CD8-positive, alpha-beta memory T cell (primary cell): Measurements from ENCODE around the gene OR4F6. TPM values are rescaled to one million over a fixed set of nuclear protein-coding genes. Genes with fewer than 3 reads are reported as not detected.
"Not testable (repeated sequence)": the region's sequence is repeated elsewhere in the genome, so short reads cannot be mapped to it uniquely, and the experiment has no call there.

Experiments
- CTCF ChIA-PET: fragments of 350-600 bp; sonication (Branson Sonifier 250); formaldehyde crosslinking; loops from one replicate; lab custom pipeline; 2021; ENCODE audit warnings: antibody characterized with exemption; lab: Charles Lee
- POLR2A ChIA-PET: fragments of 350-600 bp; sonication (Branson Sonifier 250); formaldehyde crosslinking; loops from one replicate; lab custom pipeline; 2021; ENCODE audit warnings: antibody characterized with exemption; lab: Charles Lee
- DNase-seq, 5 donors: peaks; one replicate each; pipeline versions ENCODE4 v3.0.0 to v3.0.0-alpha.2; 2020 to 2022; ENCODE audit warnings: mixed read lengths in 1 of 5
- H3K27ac ChIP-seq: one replicate; pipeline ENCODE4 v1.7.0; 2013; ENCODE audit warnings: low read depth, mild to moderate bottlenecking, low read length, moderate library complexity
- H3K27me3 ChIP-seq: 2 replicates; pipeline ENCODE4 v1.7.0; 2013; ENCODE audit warnings: low read length, mild to moderate bottlenecking; ENCODE audit not compliant: insufficient read depth, poor library complexity, severe bottlenecking
- H3K36me3 ChIP-seq: 2 replicates; pipeline ENCODE4 v1.7.0; 2013; ENCODE audit warnings: mild to moderate bottlenecking, low read length, moderate library complexity; ENCODE audit not compliant: insufficient read depth
- H3K4me1 ChIP-seq: 2 replicates; pipeline ENCODE4 v1.7.0; 2013; ENCODE audit warnings: mild to moderate bottlenecking, low read length, moderate library complexity; ENCODE audit not compliant: insufficient read depth
- H3K4me3 ChIP-seq: 2 replicates; pipeline ENCODE4 v1.7.0; 2013; ENCODE audit warnings: mild to moderate bottlenecking, low read length
- H3K9me3 ChIP-seq: 2 replicates; pipeline ENCODE4 v1.7.0; 2013; ENCODE audit warnings: mild to moderate bottlenecking, low read length
- H3K27ac Mint-ChIP-seq, 8 donors: one replicate each; pipeline ENCODE4 v1.8.0; 2020 to 2021; ENCODE audit warnings: mixed read lengths in 8 of 8, mild to moderate bottlenecking in 6 of 8, inconsistent platforms in 3 of 8, moderate library complexity in 3 of 8
- H3K27me3 Mint-ChIP-seq, 2 donors: one replicate each; pipeline ENCODE4 v1.8.0; 2020 to 2021; ENCODE audit warnings: mixed read lengths in 2 of 2, mild to moderate bottlenecking in 1 of 2, moderate library complexity in 1 of 2
- H3K36me3 Mint-ChIP-seq, 3 donors: one replicate each; pipeline ENCODE4 v1.8.0; 2020 to 2021; ENCODE audit warnings: mixed read lengths in 3 of 3, inconsistent platforms in 1 of 3, mild to moderate bottlenecking in 1 of 3
- H3K4me1 Mint-ChIP-seq, 3 donors: one replicate each; pipeline ENCODE4 v1.8.0; 2020 to 2021; ENCODE audit warnings: mixed read lengths in 3 of 3, inconsistent platforms in 1 of 3, mild to moderate bottlenecking in 1 of 3
- H3K4me3 Mint-ChIP-seq, 7 donors: one replicate each; pipeline ENCODE4 v1.8.0; 2020 to 2021; ENCODE audit warnings: mixed read lengths in 7 of 7, mild to moderate bottlenecking in 6 of 7, moderate library complexity in 4 of 7, inconsistent platforms in 2 of 7
- H3K9me3 Mint-ChIP-seq, 5 donors: one replicate each; pipeline ENCODE4 v1.8.0; 2020 to 2022; ENCODE audit warnings: mixed read lengths in 5 of 5, mild to moderate bottlenecking in 3 of 5, moderate library complexity in 2 of 5, inconsistent platforms in 1 of 5
- polyA plus RNA-seq: library from polyadenylated mRNA; unstranded; fragments of 300-500 nt; fragmentation: Illumina TruSeq; gene quantifications from one replicate; pipeline ENCODE4 v1.2.3, GENCODE V29; 2021
- total RNA-seq, 2 experiments: library from RNA; stranded (reverse); gene quantifications; one replicate each; pipeline ENCODE4 v1.2.3, GENCODE V29; 2021

Gene OR4F6
- total and polyA plus RNA-seq, 3 experiments from 2014 or later: not detected

DNA sequence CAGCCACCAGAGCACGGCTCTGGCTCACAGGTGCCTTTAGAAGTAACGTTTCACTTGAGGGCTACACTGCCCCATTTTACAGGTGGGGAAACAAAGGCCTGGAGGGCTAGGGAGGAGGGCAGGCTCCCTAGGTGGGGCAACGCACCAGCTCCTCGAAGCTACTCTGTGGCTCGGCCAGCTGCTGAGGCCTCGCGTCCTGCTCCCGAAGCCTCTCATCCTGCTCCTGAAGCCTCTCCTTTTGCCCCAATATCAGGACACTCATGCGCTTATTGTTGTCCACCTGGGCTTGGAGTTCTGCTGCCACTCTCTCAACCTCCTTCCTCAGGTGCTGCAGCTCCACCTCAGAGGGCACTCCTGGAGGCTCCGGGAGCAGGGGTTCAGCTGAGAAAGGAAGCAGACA, 28.2 kb upstream of the OR4F6 start:
- ChIA-PET POLR2A (interaction anchor here (0.6 kb wide), 1 partner anchor 62 kb away, joined by 5 read pairs; no protein-coding TSS in a partner anchor), CTCF (no interaction called here)
- Histone ChIP-seq H3K27me3 (no peaks in the 10 kb centered on the region), H3K4me1 (no peaks in the 10 kb centered on the region), H3K9me3 (no peaks in the 10 kb centered on the region), H3K4me3 (no peak overlapping the region), H3K36me3 (no peaks in the 10 kb centered on the region), H3K27ac (no peak overlapping the region)
- DNase-seq: no peak
- Mint-ChIP-seq H3K4me1 (no peaks in the 10 kb centered on the region), H3K36me3 (peaks cover 0 to 2% (median 0%) of the 10 kb centered on the region in 3 donors), H3K4me3 (no peak overlapping the region), H3K27me3 (peaks cover 0 to 7% of the 10 kb centered on the region in 2 donors), H3K27ac (no peak overlapping the region), H3K9me3 (no peaks in the 10 kb centered on the region)

DNA sequence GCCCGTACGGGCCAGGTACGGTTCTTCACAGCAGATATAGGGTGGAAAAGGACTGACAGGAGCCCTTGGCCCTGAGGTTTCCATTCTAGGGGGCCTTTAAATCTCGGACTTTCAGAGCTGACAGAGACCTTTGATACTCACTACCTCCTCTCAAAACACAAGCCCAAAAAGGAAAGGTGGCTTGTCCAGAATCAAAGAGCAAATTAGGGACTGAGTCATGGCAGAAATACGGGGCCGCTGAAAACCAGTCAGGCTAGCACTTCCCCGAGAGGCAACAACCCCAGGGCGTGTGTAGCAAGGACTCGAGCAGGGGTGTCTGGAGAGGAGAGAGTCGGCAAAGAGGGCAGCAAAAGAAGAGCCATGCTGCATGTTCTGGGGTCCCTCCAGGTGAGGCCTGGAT, 24.7 kb upstream of the OR4F6 start:
- not testable (repeated sequence) for H3K27ac Mint-ChIP-seq

DNA sequence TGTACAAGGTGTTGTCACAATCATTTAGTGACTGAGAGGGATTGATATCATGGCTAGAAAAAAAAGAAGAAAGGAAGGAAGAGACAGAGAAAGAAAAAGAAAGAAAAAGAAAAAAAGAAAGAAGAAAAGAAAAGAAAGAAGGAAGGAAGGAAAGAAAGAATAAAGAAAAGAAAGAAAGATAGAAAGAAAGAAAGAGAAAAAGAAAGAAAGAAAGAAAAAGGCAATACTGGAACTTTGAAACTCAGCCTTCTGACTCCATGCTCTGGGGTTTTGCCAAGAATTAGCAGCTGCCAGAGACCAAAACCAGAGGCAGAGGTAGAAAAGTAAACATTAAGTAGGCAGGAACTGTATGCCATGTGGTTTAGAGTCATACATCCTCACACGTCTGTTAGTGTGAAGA, 23.1 kb upstream of the OR4F6 start:
- H3K9me3 ChIP-seq, H3K4me3 Mint-ChIP-seq, H3K4me1 Mint-ChIP-seq, H3K27me3 ChIP-seq, DNase-seq, H3K27ac Mint-ChIP-seq, H3K36me3 Mint-ChIP-seq, H3K36me3 ChIP-seq, H3K4me3 ChIP-seq, POLR2A ChIA-PET, H3K27ac ChIP-seq, H3K4me1 ChIP-seq, CTCF ChIA-PET, H3K9me3 Mint-ChIP-seq: not testable (repeated sequence)
- H3K27me3 Mint-ChIP-seq: peaks cover 5 to 11% of the 10 kb centered on the region in 2 donors

More for the DNA sequence above, 24.7 kb upstream of the OR4F6 start:
- H3K36me3 ChIP-seq, H3K4me1 Mint-ChIP-seq, H3K27me3 ChIP-seq, POLR2A ChIA-PET, CTCF ChIA-PET, H3K4me1 ChIP-seq, H3K27me3 Mint-ChIP-seq, H3K4me3 ChIP-seq, H3K9me3 Mint-ChIP-seq, DNase-seq, H3K9me3 ChIP-seq, H3K4me3 Mint-ChIP-seq, H3K27ac ChIP-seq, H3K36me3 Mint-ChIP-seq: not testable (repeated sequence)

DNA sequence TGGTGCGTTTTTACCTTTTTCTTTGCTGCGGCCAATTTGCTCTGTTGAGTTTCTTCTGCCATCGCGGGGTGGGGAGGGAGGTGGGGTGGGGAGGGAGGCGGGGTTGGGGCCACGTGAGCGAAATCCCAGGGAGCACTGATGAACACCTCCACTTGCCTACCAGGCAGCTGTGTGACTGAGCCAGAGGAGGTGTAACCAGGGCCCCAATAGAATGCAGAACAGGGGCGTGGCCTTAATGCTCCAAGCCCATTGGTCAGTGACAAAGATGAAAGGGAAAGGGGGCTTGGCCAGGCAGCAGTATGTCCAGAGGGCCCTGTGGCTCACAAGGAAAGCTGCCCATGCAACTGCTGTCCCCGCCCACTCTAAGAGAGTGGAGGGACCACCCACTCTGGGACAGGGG, 21.4 kb upstream of the OR4F6 start:
- POLR2A ChIA-PET: no interaction called here
- Histone ChIP-seq H3K9me3 (no peaks in the 10 kb centered on the region), H3K27ac (no peak overlapping the region), H3K4me1 (no peaks in the 10 kb centered on the region), H3K4me3 (no peak overlapping the region), H3K36me3 (no peaks in the 10 kb centered on the region), H3K27me3 (no peaks in the 10 kb centered on the region)
- H3K27me3 Mint-ChIP-seq: peaks cover 4 to 11% of the 10 kb centered on the region in 2 donors
- no peak for DNase-seq
- H3K4me3 Mint-ChIP-seq: no peak overlapping the region
- no peaks in the 10 kb centered on the region for H3K4me1 Mint-ChIP-seq
- no peaks in the 10 kb centered on the region for H3K36me3 Mint-ChIP-seq
- CTCF ChIA-PET: no interaction called here
- H3K27ac Mint-ChIP-seq: no peak overlapping the region
- H3K9me3 Mint-ChIP-seq: no peaks in the 10 kb centered on the region

DNA sequence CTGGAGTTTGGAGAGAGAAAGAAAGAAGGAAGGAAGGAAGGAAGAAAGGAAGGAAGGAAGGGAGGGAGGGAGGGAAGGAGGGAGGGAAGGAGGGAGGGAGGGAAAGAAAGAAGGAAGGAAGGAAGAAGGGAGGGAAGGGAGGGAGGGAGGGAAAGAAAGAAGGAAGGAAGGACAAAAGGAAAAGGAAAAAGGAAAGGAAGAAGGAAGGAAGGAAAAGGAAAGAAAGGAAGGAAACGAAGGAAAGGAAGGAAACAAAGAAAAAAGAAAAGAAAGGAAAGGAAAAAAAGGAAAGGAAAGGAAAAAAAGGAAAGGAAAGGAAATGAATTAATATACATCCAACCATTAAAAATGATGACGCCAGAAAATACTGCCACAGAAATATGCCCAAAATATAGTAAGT, 18.7 kb upstream of the OR4F6 start:
- Histone ChIP-seq H3K4me1 (no peaks in the 10 kb centered on the region), H3K27ac (no peak overlapping the region), H3K27me3 (no peaks in the 10 kb centered on the region), H3K36me3 (no peaks in the 10 kb centered on the region), H3K9me3 (no peaks in the 10 kb centered on the region), H3K4me3 (no peak overlapping the region)
- Mint-ChIP-seq H3K27ac (no peak overlapping the region), H3K36me3 (no peaks in the 10 kb centered on the region), H3K9me3 (no peaks in the 10 kb centered on the region), H3K4me3 (no peak overlapping the region), H3K4me1 (no peaks in the 10 kb centered on the region), H3K27me3 (peaks cover 0 to 14% of the 10 kb centered on the region in 2 donors)
- POLR2A ChIA-PET: no interaction called here
- CTCF ChIA-PET: no interaction called here
- no peak for DNase-seq

DNA sequence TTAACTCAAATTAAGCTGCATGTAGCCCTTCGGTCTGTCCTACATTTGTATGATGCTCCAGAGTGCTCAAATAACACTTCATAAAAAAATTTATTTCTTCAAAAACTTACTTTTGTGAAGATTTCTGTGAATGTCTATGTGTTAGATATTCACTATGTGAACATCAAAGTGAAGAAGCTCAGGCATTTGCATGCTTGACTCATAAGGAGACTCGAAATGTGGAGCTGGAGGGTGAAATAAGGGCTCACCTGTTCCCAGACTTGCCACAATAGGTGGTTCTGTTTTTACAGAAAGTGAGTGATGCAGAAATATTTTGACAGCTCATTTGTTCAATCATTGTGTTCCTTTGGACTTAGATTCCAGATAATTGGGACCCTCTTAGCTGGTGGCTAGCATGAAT, 16.9 kb upstream of the OR4F6 start:
- POLR2A ChIA-PET, H3K4me1 Mint-ChIP-seq, DNase-seq, H3K4me1 ChIP-seq, H3K9me3 Mint-ChIP-seq, H3K4me3 Mint-ChIP-seq, H3K27ac Mint-ChIP-seq, H3K27ac ChIP-seq, H3K9me3 ChIP-seq, H3K36me3 ChIP-seq, CTCF ChIA-PET, H3K4me3 ChIP-seq, H3K27me3 ChIP-seq, H3K36me3 Mint-ChIP-seq: not testable (repeated sequence)
- peaks cover 0 to 16% of the 10 kb centered on the region in 2 donors for H3K27me3 Mint-ChIP-seq

DNA sequence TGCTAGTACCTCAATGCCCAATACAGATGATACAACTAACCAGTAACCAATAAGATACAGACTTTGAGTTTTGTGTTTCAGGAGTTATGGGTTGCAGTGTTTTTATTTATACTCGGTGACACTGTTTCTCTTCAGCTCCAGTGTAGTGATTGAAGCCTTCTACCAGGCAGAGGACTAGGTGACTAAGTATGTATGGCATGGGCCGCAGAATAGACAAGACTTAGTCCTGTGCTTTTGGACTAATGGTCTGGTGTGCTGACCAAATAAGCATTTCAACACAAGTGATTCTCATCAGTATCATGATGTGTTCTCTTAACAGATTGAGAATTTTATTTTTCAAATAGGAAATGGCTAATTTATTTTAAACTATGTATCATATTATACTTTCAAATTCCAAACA, 15.3 kb upstream of the OR4F6 start:
- H3K27me3 ChIP-seq, H3K9me3 Mint-ChIP-seq, H3K4me3 ChIP-seq, CTCF ChIA-PET, H3K9me3 ChIP-seq, H3K4me3 Mint-ChIP-seq, H3K4me1 ChIP-seq, H3K4me1 Mint-ChIP-seq, POLR2A ChIA-PET, H3K27ac Mint-ChIP-seq, H3K36me3 ChIP-seq, H3K27ac ChIP-seq, H3K36me3 Mint-ChIP-seq, DNase-seq: not testable (repeated sequence)
- H3K27me3 Mint-ChIP-seq: peaks cover 0 to 16% of the 10 kb centered on the region in 2 donors

DNA sequence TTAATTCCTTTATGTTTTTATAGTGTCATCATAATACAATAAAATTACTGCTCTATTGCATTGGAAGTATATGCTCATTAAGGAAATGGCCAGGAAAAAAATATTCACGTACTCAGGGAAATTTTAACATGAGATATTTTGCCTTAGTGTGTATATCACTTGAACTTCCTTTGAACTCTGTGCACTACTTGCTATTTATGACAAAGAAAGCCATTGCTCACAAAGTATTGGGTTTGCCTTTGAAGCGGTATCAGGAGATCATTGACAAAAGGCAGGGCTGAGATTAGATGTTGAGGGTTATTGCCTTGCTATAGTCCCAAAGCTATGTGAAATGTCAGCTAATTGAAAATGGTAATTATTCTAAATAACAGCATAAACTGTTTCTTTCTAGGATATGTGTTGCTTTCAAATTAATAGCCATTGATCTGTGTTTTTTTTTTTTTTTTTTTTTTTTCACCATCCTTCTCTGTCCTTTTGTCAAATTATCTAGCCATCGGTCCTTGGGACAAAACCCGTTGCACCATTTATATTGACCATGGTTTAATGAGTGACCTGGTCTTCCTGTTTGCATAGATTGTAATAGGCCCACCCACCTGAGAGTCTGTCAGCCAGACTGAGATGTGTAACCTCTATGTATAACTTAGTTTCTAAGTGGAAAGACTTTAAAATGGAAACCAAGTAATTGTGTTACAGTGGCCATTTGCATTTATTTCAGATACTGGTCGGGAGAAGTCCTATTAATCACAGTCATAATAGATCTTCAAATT, 14.6 kb upstream of the OR4F6 start:
- DNase-seq, H3K4me1 Mint-ChIP-seq, H3K4me3 ChIP-seq, H3K9me3 Mint-ChIP-seq, H3K36me3 Mint-ChIP-seq, CTCF ChIA-PET, H3K27ac Mint-ChIP-seq, H3K27ac ChIP-seq, POLR2A ChIA-PET, H3K4me1 ChIP-seq, H3K27me3 ChIP-seq, H3K9me3 ChIP-seq, H3K36me3 ChIP-seq, H3K4me3 Mint-ChIP-seq: not testable (repeated sequence)
- H3K27me3 Mint-ChIP-seq: peaks cover 0 to 16% of the 10 kb centered on the region in 2 donors
